HL-60/S4 (cell line): Measurements from ENCODE around the gene EAF1.
"Not testable (repeated sequence)": the region's sequence is repeated elsewhere in the genome, so short reads cannot be mapped to it uniquely, and the experiment has no call there.

ENCODE experiments used
- in situ Hi-C: fragments of 300-500 bp; cut with MboI; formaldehyde crosslinking; loops from 2 replicates; pipeline ENCODE4 v1.14.3; 2022; ENCODE audit warnings: low sequenced_read_pairs

Gene EAF1

DNA sequence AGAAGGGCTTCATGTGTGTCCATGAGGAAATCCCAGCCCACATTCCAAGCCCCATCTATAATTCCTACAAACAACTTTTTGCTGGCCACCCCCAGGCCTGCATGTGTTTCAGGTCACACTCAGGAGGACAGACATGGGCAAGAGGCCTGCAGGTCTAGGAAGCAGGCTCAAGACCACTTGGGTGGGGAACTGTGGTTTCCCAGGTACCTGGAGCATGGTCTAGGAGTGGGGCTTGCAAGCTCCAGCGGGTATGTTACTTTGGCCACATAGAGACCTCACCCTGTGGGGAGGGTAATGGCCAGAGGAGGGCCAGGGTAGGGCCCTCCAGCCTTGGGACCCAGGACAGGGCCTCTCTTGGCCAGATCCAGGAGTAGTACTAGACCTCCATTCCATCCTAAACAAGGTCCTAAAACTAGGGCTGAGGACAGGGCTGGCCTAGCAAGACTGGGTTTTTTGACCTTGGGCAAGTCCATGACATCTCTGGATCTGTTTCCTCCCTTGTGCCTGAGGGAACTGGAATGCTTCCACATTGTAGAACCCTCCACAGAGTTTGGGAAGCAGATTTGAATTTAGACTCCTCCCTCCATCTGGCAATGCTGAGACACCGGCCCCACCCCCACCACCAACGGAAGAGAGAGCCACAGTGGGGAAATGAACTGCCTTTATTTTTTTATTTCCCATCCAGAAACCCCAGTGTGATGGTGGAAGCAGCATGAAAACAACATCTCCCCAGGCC, 22.3 kb downstream of the EAF1 start:
- in situ Hi-C loops = no loop called here

DNA sequence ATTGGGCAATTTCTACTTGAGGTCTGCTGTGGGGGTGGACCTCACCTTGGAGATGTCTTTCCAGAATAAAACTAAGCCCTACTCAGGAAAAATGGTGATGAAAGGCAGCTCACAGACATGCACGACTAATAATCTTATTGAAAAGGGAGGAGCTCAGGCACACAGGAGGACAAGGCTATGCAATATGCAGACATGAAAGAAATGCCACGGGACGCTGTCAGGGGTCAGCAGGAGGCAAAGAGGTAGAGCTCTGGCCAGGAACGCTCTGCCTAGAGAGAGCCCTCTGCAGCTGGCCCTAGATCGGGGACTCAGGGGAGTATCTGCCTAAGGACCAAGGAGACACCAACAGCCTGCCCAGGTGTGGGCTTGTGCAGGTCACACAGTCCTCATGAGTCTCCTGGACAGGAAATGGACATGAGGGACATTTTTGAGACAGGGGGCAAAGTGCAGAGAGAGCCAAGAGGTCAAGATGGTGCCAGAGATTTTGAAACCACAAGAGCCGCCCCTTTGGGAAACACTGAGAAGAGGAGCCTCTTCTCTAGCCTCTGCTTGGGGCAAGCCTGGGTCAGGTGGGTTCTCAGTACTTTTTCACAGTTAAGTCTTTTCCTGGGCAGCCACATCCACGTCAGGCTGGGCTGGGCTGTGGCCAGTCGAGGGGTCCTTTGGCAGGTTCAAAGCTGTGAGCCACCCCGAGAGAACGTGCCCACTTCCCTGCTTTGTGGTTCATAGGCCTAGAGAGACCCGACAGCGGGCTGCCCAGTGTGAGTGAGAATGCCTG, 23.2 kb downstream of the EAF1 start:
- in situ Hi-C loops = no loop called here

DNA sequence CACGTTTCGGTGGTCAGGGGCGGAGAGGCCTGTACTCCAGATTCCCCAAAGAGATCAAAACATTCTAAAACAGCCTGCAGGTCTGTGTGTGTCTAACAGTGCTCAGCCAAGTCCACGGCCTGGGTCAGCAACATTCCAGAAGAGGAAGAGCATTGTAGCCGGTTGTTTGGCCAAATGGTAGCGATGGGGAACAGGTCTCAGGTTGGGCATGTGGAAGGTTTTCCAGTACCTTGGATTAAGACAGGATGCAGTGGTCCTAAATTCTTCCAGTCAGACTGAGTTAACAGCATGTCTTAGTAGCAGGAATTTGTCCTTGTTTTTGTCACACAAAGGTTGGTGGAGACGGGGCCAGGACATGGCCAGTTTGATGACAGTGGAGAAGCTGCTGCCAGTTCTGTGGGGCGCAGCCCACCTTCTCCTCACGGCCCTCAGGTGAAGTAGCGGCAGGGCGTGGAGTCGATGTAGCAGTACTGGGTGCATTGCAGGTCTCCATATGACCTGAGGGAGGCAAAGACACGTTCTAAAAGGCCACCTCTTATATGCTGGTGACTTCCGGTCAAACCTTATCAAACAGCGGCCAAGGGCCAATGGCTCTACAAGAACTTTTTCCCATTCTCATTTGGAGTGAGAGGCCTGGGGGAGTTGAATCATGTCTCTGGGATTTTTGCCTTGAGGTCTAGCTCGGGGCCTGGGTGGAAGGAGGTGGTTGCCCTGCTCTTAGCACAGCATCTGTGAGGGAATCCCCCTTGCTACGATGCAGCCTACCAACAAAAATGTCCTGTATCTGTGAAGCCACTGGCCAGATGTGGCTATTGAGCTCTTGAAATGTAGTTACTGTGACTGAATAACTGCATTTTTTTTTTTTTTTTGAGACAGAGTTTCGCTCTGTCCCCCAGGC, 24.1 kb downstream of the EAF1 start:
- in situ Hi-C loops = no loop called here

DNA sequence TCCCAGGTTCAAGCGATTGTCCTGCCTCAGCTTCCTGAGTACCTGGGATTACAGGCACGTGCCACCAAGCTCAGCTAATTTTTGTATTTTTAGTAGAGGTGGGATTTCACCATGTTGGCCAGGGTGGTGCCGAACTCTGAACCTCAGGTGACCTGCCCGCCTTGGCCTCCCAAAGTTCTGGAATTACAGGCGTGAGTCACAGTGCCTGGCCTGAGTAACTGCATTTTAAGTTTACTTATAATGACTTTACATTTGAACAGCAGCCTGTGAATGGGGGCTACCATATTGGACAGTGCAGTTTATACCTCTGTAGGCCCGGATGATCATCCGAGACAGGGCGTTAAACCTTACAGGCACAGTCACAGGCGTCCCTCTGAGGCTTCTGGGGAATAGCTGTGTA, 24.8 kb downstream of the EAF1 start:
- in situ Hi-C loops = no loop called here

DNA sequence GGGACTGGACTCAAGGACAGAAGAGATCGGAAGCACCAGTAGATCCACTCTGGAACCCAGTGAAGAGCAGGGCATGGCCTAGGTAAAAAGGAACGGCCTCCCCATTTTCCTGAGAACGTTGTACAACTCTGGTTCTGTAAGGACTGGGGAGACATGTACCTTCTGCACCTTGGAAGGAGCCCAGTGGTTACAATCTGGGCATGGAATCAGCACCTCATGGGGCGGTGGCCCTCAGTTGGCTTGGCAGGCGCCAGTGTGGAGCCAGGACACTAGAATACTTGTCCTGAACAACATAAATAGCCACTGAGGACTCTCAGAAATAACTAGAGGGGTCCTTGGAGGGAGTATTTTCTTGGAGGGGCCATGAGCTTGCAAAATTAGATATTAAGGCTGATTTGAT, 25.6 kb downstream of the EAF1 start:
- in situ Hi-C loops = no loop called here

DNA sequence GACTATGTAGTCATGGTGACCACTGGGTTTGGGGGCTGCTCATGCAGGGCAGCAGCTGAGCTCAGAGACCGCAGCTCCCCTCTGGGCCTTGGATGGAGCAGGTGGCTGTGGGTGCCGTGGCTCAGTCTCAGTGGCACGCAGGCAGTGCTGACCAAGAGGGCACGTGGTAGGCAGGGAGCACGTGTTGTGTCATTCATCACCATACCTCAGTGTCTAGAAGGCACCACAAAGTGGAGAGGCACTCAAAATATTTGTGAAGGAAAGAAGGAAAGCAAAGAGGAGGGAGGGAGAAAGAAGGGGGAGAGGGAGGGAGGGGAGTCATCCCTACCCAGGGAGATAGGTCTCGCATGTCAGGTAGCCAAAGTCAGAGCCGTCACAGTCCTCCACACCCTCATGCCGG, 26.1 kb downstream of the EAF1 start:
- in situ Hi-C loops = no loop called here

DNA sequence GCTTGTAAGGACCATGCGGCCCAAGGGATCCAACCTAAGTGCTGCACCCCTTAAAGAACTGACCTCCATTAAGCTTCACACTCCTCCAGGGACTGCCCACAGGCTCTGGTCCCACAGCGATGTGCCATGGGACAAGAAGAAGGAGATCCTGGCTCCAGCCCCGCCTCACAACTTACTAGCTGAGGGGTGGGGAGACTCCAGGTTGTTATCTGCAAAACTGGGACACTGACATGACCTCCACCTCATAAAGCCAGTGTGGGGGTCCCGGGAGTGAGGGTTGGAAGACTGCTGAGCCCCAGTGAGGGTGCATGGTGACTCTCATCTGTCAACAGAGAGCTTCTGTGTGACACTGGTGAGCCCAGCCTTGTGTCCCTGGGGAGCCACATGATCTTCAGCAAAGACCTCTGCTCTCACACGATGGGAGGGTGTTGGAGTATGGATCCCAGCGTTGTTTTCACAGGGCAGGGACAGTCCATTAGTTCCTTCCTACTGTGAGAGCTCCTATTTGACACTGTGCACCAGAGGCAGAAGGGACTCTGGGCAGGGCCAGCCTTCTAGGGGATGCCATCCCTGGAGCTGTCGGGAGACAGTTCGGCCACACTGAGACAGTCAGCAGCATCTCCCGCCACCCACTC, 26.7 kb downstream of the EAF1 start:
- in situ Hi-C loops = no loop called here

DNA sequence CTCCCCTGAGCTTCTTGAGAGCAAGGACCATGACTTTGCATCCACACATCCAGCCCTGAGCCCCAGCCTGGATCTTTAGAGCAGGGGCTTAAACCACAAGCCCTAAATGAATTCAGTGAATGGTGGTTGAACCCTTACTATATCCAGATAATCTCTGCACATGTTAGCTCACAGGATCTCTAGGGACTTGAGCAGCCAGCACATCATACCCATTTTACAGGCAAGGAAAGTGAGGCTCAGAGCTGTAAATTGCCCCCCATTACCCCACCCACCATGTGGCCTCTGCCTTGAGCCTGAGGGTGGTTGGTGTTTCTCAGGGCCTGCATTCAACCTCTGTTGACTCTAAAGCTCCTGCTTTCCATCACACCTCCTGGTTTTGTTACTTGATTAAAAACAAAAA, 27.6 kb downstream of the EAF1 start:
- in situ Hi-C loops = no loop called here

DNA sequence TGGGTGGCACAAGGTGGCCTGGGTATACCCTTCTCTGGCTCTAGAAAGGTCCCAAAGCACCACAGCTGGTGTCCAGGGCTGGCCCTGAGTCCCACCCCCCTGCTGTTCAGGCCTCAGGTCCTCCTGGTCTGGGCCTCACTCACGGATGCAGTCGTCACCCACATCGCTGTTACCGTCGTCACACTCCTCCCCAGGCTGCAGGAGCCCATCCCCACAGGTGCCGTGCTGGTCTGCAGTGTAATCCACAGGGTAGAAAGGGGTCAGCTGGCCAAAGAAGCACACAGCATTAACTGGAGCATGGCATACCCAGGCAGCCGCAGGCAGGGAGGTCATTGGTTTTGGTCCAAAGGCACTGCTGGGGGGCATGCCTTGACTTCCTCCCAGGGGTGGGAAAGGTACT, 28.4 kb downstream of the EAF1 start:
- in situ Hi-C loops = no loop called here

DNA sequence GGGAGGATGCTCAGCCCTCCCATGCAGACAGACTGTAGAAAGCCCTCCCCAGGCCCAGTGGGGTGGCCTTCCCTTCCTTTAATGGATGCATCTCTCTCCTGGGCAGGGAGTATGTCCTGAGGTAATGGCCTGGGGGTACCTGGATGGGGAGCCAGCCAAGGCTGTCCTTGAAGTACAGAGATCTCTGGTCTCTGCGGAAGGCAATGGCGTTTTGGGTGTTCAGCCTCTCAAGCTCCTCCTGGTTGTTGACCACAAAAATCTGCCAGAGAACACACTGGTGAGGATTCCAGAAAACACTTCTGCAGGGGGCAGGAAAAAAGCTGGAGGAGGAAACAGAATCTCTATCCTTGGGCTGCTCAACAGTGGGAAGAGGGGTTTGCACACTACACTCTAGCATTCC, 28.9 kb downstream of the EAF1 start:
- in situ Hi-C loops = no loop called here

DNA sequence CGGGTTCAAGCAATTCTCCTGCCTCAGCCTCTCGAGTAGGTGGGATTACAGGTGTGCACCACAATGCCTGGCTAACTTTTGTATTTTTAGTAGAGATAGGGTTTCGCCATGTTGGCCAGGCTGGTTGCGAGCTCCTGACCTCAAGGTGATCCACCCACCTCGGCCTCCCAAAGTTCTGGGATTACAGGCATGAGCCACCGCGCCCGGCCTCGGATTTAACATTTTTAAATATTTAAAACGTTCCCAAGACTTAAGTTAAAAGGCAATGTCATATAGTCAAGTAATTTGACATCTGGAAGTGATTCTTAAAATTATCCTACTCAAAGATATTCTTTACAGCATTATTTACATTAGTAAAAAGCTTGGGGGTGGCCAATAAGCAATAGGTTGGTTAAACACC, 29.5 kb downstream of the EAF1 start:
- in situ Hi-C loops = not testable (repeated sequence)

DNA sequence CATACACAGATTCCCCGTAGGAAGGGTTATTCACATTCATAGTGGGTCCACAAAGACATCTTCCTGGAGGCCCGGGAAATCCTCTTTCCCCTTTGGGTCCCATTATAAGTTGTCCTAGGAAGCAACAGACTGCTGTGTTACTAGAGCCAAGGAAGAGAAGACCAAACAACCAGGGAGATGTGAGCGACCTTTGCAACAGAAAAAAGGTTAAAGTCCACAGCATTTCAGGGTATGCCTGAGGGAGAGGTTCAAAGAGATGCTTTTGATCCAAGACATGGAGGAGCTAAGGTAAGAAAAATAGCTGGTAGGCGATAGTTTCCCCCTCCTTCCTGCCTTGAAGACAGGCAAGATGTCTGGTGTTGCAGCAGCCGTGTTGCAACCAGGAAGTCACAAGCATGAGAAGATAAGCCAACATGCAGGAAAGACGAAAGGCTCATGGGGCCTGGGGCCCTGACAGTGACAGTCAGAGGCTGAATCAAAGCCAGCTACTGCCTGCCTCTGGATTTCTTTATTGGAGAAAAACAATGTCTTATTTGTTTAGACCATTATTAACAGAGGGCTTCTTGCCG, 30.9 kb downstream of the EAF1 start:
- in situ Hi-C loops = no loop called here

DNA sequence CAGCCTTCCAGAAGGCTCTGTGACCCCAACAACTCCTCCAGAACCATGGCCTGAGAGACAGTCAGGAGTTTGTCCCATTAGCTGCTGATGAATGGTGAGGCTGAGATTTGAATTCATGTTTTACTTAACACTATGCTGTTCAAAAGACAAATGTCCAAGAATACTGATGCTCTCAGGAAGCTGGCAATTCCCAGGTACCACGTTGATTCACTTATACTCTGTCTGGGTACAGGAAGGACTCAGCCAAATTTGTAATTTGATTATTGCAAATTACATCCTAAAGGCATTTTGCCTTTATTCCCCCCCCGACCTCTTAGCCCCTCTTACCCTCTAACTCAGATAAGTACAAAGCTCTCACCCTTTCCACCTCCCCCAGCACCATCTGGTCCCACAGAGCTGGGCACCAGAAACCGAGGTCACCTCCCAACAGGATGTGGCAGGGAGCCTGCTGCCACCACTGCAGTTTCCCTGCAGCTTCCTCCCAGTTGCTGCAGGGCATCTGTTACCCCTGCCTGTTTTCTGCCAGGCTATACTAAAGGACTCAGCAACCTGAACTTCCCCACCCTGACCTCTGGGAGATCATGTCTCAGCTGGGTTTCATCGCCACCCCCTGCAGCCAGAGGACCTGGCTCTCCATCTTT, 33.6 kb downstream of the EAF1 start:
- in situ Hi-C loops = no loop called here

DNA sequence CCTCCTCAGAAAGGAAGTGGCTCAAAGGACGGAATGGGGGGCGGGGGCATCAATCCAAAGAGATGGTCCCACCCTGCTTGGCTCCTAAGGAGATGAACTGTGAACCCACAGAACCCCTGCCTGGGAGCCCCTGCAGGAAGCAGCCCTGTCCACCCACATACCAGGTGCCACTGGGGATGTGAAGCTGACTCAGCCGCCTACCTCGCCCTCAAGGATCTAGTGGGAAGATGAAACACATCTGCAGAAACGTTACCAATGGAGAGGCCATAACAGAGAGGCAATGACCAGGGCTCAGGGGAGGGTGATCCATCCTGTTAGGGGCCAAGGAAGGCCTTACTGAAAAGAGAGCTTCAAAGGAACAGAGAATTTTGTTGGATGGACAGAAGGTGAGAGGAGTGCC, 35.1 kb downstream of the EAF1 start:
- in situ Hi-C loops = no loop called here

DNA sequence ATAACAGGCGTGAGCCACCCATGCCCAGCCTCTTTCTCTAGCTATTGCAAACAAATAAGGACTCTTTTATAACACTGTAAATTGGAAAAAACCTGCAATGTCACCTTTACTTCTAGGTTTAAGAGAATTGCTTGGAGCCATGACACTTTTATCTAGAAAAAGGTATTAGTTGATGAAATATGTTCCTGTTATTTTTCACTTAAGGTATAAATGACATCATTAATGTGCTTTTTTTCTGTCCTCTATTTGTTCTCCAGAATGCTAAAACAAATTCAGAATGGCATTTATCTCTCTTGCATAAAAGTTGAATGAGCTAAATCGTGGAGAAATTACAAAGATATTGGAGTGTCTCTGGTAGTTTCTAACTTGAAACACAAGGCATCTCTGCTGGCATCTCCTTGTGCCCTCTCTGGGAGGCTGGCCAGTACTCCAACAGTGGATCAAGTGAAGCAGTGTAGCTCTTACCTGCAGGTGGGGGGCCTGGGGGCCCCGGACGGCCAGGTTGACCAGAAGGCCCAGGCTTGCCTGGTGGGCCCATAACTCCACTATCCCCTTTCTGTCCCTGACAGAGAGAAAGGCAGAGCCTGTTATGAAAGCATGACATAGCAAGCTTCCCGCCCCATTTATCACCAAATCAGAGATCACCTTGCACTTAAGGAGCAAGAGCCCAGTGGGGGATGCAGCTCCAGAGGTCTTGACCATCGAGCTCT, 38.6 kb downstream of the EAF1 start:
- in situ Hi-C loops = no loop called here

DNA sequence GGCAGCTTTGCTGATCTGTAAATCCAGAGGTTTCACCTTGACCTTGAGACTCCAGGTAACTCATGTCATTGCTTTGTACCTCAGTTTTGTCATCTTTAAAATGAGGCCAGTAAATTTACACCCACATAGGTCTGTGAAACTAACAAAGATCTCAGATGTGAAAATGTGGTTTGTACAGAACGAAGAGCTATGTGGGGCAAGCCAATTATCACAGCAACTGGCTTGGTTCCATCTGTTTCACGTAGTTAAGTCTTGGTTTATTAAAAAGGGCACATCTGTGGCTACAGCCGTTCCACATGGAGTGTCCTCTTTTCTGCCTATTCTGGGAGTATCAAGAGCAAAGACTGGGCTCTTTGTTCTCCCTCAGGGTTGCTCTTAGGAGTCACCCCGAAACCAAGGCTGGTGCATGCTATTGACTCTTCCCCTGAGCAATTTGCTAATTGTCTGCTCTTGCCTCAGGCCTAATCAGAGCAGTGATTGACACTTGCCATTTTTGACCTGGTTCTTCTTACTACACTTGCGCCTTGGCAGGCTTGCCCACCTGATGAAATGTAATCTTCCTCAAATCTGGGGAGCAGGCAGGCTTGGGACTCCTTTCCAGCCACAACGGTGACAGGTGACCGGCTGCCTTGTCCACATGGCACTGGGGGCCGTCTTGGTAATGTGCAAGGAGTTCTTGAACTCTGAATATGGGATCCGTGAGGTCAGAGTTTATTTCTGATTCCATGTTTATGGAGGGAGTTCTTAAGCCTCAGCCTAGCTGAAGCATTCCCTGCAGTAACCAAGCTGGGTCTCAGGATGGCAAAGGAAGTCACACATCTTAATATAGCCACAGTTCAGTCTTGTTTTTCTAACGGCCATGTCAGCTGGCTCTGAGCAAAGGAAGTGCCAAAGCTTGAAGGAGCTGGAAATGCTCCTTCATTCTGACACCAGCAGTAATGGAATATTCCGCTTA, 40.1 kb downstream of the EAF1 start:
- in situ Hi-C loops = no loop called here

DNA sequence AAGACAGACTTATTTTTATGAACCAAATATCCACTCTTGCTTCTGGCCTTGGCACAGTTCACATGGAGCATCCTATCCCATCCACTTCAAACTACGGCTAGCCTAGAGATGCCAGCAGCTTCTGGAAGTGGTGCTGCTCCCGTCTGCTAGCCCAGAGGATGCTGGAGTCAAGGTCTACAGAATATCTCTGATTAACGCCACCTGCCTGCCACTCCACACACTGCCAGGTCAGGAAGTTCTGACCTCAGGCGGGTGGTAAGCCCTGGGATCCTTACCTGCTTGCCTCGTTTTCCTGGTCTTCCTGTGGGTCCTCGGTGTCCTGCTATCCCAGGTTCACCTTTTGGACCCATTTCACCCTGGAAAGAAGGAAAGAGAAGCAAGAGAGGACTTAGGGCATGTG, 42.9 kb downstream of the EAF1 start:
- in situ Hi-C loops = no loop called here

DNA sequence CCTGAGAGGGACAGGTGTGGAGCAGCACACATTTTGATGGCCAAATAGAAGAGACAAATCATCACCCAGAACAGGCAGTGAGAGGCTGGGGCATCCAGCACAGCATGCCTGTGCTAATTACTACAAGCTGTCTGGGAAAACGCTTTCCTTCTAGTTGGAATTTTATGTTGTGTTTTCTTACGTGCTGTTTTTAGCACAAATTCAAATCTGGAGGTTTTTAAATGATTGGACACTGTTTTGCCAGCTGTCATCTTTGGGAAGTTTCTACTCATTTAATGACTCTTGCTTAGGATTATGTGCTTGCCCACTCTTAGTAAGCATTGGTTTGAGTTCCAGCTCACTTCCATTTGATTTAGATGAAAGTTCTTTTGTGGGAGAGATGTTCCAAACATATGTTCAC, 43.5 kb downstream of the EAF1 start:
- in situ Hi-C loops = no loop called here

DNA sequence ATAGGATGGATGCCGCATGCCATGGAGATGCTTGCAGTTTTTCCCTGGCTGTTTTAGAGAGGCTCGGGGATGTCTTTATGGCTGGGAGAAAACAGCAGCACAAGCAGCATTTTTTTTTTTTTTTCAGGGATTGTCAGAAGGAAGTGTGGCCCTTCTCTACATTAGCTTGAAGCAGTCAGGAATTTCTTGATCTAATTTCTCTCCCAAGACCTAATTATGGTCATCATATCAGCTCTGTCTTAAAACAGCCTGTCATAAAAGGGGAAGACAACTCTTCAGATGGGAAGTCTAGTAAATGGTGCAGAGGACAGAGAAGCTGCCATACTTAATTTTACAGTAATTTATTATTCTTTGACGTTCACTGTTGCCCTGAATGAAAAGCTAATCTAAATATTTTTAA, 44.5 kb downstream of the EAF1 start:
- in situ Hi-C loops = no loop called here
